Effector memory CD4-positive, alpha-beta T cell (primary cell): ENCODE measurements around the gene HYAL3.

ENCODE experiments used
- DNase-seq, 3 donors: peaks; one replicate each; pipeline ENCODE4 v3.0.0-alpha.2; 2020
- H3K27ac ChIP-seq: 2 replicates; pipeline ENCODE4 v1.7.0; 2013; ENCODE audit warnings: mild to moderate bottlenecking, low read length, moderate library complexity; ENCODE audit not compliant: insufficient read depth, poor library complexity, severe bottlenecking
- H3K27me3 ChIP-seq: replicated peaks from 2 replicates; pipeline ENCODE4 v1.7.0; 2013; ENCODE audit warnings: mild to moderate bottlenecking, low read length; ENCODE audit not compliant: insufficient read depth, control insufficient read depth, poor library complexity, severe bottlenecking
- H3K36me3 ChIP-seq: 2 replicates; pipeline ENCODE4 v1.7.0; 2013; ENCODE audit warnings: mild to moderate bottlenecking, low read length, moderate library complexity; ENCODE audit not compliant: control insufficient read depth, insufficient read depth
- H3K4me1 ChIP-seq: 2 replicates; pipeline ENCODE4 v1.7.0; 2013; ENCODE audit warnings: low read length, mild to moderate bottlenecking; ENCODE audit not compliant: control insufficient read depth, insufficient read depth, poor library complexity, severe bottlenecking
- H3K4me3 ChIP-seq: 2 replicates; pipeline ENCODE4 v1.7.0; 2013; ENCODE audit warnings: low read length, low read depth, mild to moderate bottlenecking; ENCODE audit not compliant: insufficient read depth, poor library complexity, severe bottlenecking
- H3K9me3 ChIP-seq: 2 replicates; pipeline ENCODE4 v1.7.0; 2013; ENCODE audit warnings: mild to moderate bottlenecking, low read length, moderate library complexity; ENCODE audit not compliant: control insufficient read depth
- total RNA-seq, 3 donors: gene quantifications; one replicate each; lab custom pipeline; 2026; lab: John Stamatoyannopoulos, UW

HYAL3 gene, protein sequence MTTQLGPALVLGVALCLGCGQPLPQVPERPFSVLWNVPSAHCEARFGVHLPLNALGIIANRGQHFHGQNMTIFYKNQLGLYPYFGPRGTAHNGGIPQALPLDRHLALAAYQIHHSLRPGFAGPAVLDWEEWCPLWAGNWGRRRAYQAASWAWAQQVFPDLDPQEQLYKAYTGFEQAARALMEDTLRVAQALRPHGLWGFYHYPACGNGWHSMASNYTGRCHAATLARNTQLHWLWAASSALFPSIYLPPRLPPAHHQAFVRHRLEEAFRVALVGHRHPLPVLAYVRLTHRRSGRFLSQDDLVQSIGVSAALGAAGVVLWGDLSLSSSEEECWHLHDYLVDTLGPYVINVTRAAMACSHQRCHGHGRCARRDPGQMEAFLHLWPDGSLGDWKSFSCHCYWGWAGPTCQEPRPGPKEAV
- 1.2 to 3.3 (median 2.1) reads per million in 3 donors for total RNA-seq

GRCh38 chr3:50298836-50299637 lies at the start of gene HYAL3, which contains the start of gene NAA80:
Gene HYAL3, minus strand, starts transcription at chr3:50299405. Its CDS starts 3,803 bp downstream, at chr3:50295602.
Gene NAA80, minus strand, starts transcription at chr3:50299405. Its CDS starts 1,942 bp downstream, at chr3:50297463.
- DNase-seq, result peak; percentile 99
- no peaks in the 10 kb centered on the region for H3K36me3 ChIP-seq
- peak within 1 kb of the TSS; percentile 90 for H3K27ac ChIP-seq
- H3K4me3 ChIP-seq, result peak within 1 kb of the TSS; percentile 67
- no peaks in the 10 kb centered on the region for H3K9me3 ChIP-seq
- peaks cover 22% of the 10 kb centered on the region for H3K4me1 ChIP-seq
- no peaks in the 10 kb centered on the region for H3K27me3 ChIP-seq

DNA sequence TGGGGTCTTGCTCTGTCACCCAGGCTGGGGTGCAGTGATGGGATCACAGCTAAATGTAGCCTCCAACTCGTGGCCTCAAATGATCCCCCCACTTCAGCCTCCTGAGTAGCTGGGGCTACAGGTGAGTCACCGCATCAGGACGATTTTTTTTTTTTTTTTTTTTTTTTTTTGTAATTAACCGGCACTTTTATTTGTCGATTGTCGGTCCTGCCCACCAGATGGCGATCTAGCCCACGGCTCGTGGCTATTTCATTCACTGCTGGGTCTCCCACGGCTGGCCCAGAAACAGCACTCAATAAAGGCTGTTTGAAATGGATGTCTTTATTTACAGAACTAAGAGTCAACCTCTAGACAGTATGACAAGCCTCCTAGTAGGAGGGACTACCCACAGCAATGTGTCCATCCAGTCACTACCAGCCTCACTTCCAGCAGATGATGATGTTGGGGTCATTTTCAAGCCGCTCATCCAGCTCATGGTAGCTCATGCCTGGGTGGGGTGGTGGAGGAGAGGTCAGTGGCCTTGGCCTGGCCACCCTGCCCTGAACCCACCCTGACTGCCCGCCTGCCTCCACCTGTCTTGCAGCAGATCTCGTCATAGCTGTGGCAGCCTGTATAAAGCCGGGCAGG lies 48.1 kb upstream of the HYAL3 start:
- Histone ChIP-seq H3K4me3 (no peak overlapping the region), H3K9me3 (no peaks in the 10 kb centered on the region), H3K27me3 (no peaks in the 10 kb centered on the region), H3K36me3 (peaks cover 16% of the 10 kb centered on the region), H3K27ac (no peak overlapping the region), H3K4me1 (peaks cover 44% of the 10 kb centered on the region)
- peak; percentile 66 to 77 (median 70) for DNase-seq

- H3K27ac ChIP-seq, result no peak within 1 kb of the TSS
- peak; percentile 60 to 77 (median 63) for DNase-seq
- peaks cover 42% of the 10 kb centered on the region for H3K4me1 ChIP-seq
- H3K4me3 ChIP-seq, result peak within 1 kb of the TSS; percentile 33
- no peaks in the 10 kb centered on the region for H3K27me3 ChIP-seq
- no peaks in the 10 kb centered on the region for H3K9me3 ChIP-seq
- H3K36me3 ChIP-seq, result peaks cover 16% of the 10 kb centered on the region
Measured at GRCh38 chr3:50345586-50346234, 46.5 kb upstream of the HYAL3 start, which contains the start of gene ZMYND10. Gene ZMYND10, minus strand, starts transcription at chr3:50345732. Its CDS starts 153 bp downstream, at chr3:50345579.

DNA sequence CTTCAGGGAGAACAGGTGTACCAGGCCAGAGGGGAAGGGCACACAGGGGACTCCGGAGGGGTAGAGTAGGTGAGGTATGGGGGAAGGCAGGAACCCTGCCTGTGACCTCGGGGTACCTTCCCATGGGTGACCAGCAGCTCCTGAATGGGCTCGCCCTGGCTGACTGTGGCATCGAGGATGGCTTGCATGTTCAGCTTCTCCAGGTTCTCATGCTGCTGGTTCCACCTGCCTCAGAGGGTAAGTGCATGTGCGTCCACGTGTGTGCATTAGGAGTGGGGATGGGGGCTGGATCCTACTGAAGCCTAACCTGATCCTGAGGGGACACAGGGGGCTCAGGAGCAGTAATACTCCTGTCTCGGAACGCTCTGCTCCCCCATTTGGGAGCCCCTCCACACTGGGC lies 45.8 kb upstream of the HYAL3 start:
- Histone ChIP-seq H3K4me3 (no peak overlapping the region), H3K36me3 (peaks cover 16% of the 10 kb centered on the region), H3K9me3 (no peaks in the 10 kb centered on the region), H3K27me3 (no peaks in the 10 kb centered on the region), H3K4me1 (peaks cover 44% of the 10 kb centered on the region), H3K27ac (no peak overlapping the region)
- DNase-seq, result no peak

DNA sequence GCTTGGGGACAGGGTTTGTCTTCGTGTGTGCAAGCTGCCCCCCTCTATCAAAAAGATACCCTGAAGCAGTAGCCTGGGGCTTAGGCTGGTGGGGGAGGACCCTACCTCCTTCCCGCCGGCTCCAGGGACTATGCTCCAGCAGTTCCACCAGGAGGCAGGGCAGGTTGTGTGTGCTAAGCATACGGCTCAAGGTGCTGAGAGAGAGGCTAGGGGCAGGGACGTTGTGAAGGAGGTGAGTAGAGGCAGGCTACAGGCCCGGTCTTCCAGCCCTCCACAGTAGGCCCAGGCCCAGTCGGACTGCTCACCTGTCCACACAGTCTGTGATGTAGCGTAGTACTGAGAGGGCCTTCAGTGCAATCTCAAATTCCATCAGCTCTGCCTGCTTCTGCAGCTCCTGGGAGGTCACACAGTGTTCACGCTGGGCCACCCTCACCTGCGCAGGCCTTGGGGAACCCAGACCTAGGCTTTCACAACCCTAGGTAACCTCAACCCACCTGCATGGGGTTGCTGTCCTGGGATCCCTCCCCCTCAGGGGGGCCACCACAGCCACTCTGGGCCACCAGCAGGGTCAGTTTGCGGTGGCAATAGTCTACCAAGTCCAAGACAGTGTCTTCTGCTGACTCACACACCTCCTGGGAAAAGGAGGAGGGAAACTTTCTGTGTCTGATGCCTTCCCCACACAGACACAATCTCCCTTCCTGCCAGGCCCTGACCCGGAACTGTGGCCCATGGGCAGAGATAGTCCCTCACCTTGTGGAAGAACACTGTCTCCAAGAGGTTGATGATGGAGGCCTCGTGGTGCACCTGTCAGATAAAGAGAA lies 43.8 kb upstream of the HYAL3 start:
- no peak for DNase-seq
- Histone ChIP-seq H3K4me3 (no peak overlapping the region), H3K9me3 (no peaks in the 10 kb centered on the region), H3K27ac (no peak overlapping the region), H3K36me3 (peaks cover 3% of the 10 kb centered on the region), H3K4me1 (peaks cover 46% of the 10 kb centered on the region), H3K27me3 (no peaks in the 10 kb centered on the region)

GRCh38 chr3:50341996-50342650 lies 42.9 kb upstream of the HYAL3 start:
- Histone ChIP-seq H3K27me3 (no peaks in the 10 kb centered on the region), H3K4me1 (peaks cover 43% of the 10 kb centered on the region), H3K4me3 (no peak overlapping the region), H3K36me3 (no peaks in the 10 kb centered on the region), H3K9me3 (no peaks in the 10 kb centered on the region), H3K27ac (no peak overlapping the region)
- no peak for DNase-seq

DNA sequence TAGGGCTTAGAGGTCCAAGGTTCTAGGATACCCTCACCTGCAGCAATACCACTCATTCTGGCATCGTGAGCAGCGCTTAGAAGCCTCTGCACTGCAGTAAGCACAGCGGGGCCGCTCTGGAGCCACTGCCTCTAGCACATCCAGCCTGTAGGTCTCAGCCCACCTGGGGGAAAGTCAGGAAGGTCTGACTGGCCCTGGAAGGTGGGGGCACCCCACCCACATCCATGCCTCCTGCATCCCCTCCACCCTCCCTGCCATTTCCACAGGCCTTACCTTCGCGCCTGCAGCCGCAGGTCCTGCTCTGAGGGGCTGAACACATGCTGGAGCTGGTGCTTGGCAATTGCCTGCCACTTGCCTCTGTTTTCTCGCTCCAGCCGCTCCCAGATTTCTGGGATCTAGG lies 42.3 kb upstream of the HYAL3 start:
- Histone ChIP-seq H3K27ac (peak overlapping the region; percentile 95), H3K4me1 (peaks cover 42% of the 10 kb centered on the region), H3K36me3 (no peaks in the 10 kb centered on the region), H3K9me3 (no peaks in the 10 kb centered on the region), H3K4me3 (no peak overlapping the region), H3K27me3 (no peaks in the 10 kb centered on the region)
- no peak for DNase-seq

GRCh38 chr3:50340448-50341329 lies 41.5 kb upstream of the HYAL3 start, which contains the start of gene RASSF1:
Gene RASSF1, minus strand, starts transcription at chr3:50340836. Its CDS starts 31 bp downstream, at chr3:50340805.
- H3K27me3 ChIP-seq, result no peaks in the 10 kb centered on the region
- peaks cover 42% of the 10 kb centered on the region for H3K4me1 ChIP-seq
- peak; percentile 47 to 65 (median 48) for DNase-seq
- H3K36me3 ChIP-seq, result no peaks in the 10 kb centered on the region
- H3K27ac ChIP-seq, result peak within 1 kb of the TSS; percentile 95
- peak within 1 kb of the TSS; percentile 51 for H3K4me3 ChIP-seq
- H3K9me3 ChIP-seq, result no peaks in the 10 kb centered on the region
